Effector memory CD4-positive, alpha-beta T cell (primary cell): ENCODE measurements around the gene GRID1.

Source experiments
- DNase-seq, 3 donors: peaks; one replicate each; pipeline ENCODE4 v3.0.0-alpha.2; 2020
- H3K27ac ChIP-seq: 2 replicates; pipeline ENCODE4 v1.7.0; 2013; ENCODE audit warnings: mild to moderate bottlenecking, low read length, moderate library complexity; ENCODE audit not compliant: insufficient read depth, poor library complexity, severe bottlenecking
- H3K27me3 ChIP-seq: replicated peaks from 2 replicates; pipeline ENCODE4 v1.7.0; 2013; ENCODE audit warnings: mild to moderate bottlenecking, low read length; ENCODE audit not compliant: insufficient read depth, control insufficient read depth, poor library complexity, severe bottlenecking
- H3K36me3 ChIP-seq: 2 replicates; pipeline ENCODE4 v1.7.0; 2013; ENCODE audit warnings: mild to moderate bottlenecking, low read length, moderate library complexity; ENCODE audit not compliant: control insufficient read depth, insufficient read depth
- H3K4me1 ChIP-seq: 2 replicates; pipeline ENCODE4 v1.7.0; 2013; ENCODE audit warnings: low read length, mild to moderate bottlenecking; ENCODE audit not compliant: control insufficient read depth, insufficient read depth, poor library complexity, severe bottlenecking
- H3K4me3 ChIP-seq: 2 replicates; pipeline ENCODE4 v1.7.0; 2013; ENCODE audit warnings: low read length, low read depth, mild to moderate bottlenecking; ENCODE audit not compliant: insufficient read depth, poor library complexity, severe bottlenecking
- H3K9me3 ChIP-seq: 2 replicates; pipeline ENCODE4 v1.7.0; 2013; ENCODE audit warnings: mild to moderate bottlenecking, low read length, moderate library complexity; ENCODE audit not compliant: control insufficient read depth

GRID1 gene

DNA sequence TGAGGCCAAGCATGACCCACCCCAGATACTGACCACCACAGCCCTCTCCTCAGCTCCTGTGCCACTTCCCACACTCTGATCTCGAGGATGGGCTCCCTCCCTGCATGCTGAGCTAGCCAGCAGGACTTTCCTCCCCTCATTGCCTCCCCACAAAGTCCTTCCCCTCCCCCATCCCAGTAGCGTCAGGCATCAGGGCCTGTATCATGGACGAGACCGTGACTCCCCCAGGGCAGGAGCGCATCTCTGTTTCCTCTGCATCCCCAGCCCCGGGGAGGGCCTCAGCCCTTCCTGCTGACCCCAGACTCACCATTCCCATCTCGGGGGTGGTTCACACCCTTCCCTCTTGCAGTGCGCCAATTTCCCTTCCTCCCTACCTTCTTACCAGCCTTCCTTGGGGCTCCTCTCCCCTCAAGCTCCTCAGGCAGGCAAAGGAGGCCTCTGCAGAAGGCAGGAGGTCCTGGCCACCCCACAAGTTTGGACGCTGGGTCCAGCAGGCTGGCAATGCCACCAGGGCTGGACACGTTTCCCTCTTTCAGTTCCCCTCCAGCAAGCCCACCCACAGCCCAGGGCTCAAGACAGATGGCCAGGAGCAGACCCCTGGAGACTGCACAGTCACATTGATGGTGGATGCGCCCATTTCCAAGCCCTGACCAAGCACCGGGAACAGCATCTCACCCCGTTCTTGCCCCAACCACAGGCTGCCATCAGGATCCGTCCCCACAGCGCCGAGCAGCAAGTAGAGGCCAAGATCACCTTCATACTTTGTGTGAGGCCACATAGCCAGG, 36.5 kb downstream of the GRID1 start:
- Histone ChIP-seq H3K27me3 (no peaks in the 10 kb centered on the region), H3K9me3 (no peaks in the 10 kb centered on the region)
- DNase-seq = no peak

DNA sequence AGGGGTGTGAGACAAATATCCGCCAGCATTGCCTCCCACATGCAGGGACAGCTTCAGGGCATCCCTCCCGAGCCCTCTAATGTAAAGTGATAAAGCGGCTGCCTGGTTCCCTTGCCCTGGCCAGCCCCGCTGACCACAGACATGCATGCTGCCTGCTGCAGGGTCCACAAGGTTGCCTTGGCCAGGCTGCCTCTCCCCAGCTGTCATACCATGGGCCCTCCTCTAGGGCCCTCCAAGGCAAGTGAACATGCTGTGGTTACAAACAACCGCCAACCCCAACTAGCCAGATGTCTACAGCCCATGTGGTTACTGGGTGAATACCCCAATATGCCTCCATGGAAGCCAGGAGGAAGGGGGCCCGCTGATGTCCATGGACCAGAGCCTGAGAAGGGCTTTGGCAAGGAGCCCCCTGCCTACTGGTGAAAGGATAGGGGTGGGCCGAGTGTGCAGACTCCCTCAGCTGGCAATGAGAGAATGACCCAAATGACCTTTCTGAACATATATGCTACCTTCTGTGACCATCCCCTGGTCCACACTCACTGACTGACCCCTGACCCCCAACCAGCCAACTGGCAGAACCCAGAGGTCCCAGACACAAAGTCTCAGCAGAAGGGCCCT, 37.4 kb downstream of the GRID1 start:
- no peaks in the 10 kb centered on the region for H3K9me3 ChIP-seq
- no peaks in the 10 kb centered on the region for H3K27me3 ChIP-seq
- no peaks in the 10 kb centered on the region for H3K36me3 ChIP-seq
- DNase-seq = no peak
- H3K4me1 ChIP-seq = no peaks in the 10 kb centered on the region
- no peak overlapping the region for H3K27ac ChIP-seq
- H3K4me3 ChIP-seq = no peak overlapping the region

More for the DNA sequence above, 36.5 kb downstream of the GRID1 start:
- H3K4me1 ChIP-seq = no peaks in the 10 kb centered on the region
- no peak overlapping the region for H3K27ac ChIP-seq
- H3K36me3 ChIP-seq = no peaks in the 10 kb centered on the region
- no peak overlapping the region for H3K4me3 ChIP-seq

DNA sequence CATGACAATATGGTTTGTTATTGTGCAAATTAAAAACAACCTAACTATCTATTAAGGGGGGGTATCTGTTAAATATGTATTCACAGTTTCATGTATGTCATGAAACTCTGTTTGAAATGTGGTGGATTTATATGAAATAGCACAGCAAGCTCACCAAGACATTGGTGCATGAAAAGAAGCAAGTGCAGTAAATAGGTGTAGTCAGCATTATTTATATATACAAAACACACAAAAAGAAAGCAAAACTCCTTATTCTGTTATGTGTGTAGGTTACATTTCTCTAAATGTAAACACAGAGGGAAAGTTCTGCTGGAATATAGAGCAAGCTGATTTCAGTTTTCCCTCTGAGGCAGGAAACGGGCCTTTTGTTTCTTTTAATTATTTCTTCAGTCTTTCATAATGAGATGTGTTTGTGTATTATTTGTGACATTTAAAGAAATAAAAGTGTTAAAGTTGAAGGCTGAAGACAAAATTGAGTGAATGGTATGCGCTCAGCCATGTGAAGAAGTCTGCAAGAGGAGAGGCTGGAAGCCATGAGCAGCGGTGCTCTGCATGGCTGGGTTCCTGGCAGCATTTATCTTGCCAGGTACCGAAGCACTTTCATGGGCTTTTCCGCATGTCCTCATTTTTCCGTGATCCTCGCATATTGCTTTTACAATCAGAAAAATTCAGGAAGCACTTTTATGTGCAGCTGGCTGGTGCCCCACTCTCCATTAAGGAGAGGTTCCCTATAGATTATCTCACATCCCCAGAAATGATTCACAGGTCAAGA, 38.5 kb downstream of the GRID1 start:
- Histone ChIP-seq H3K36me3 (no peaks in the 10 kb centered on the region), H3K4me1 (no peaks in the 10 kb centered on the region), H3K27me3 (no peaks in the 10 kb centered on the region), H3K27ac (no peak overlapping the region), H3K9me3 (no peaks in the 10 kb centered on the region), H3K4me3 (no peak overlapping the region)
- no peak for DNase-seq

DNA sequence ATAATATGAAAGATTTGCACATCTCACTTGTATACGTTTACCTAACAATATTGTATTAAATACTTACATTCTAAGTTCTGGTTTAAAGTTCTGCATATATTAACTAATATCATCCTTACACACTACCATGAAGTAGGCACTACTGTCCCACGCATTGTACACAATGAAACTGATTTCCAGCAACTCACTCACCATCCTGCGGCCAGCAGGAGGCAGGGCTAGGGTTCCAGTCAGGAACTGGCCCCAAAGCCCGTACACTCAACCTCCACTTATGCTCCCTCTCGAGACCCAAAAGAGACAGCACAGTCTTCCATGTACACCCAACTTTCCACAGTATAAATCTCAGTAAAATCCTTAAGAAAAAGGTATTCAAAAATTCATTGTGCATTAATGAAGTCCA, 41.4 kb downstream of the GRID1 start:
- no peak overlapping the region for H3K4me3 ChIP-seq
- H3K9me3 ChIP-seq = no peaks in the 10 kb centered on the region
- H3K36me3 ChIP-seq = no peaks in the 10 kb centered on the region
- H3K27me3 ChIP-seq = no peaks in the 10 kb centered on the region
- no peak overlapping the region for H3K27ac ChIP-seq
- no peak for DNase-seq
- H3K4me1 ChIP-seq = no peaks in the 10 kb centered on the region

DNA sequence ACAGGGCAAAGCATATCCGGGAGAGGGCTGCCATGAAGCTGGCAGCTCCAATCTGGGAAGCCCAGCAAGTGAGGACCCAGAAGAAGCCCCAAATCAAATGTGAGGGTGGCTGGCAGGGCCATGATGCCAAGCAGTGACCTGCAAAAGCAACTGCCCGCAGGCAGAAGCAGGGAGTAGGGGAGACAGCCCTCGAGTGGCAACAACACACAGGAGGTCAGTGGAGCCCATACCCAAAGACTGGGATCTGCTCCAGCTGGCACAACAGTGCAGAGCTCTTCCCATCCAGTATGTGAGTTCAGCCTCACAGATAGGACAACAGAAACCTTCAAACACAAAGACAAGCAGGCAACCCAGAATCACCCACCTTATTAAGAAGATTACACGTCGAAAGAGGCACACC, 45.0 kb downstream of the GRID1 start:
- no peak overlapping the region for H3K4me3 ChIP-seq
- no peaks in the 10 kb centered on the region for H3K36me3 ChIP-seq
- H3K27me3 ChIP-seq = no peaks in the 10 kb centered on the region
- H3K27ac ChIP-seq = no peak overlapping the region
- no peaks in the 10 kb centered on the region for H3K4me1 ChIP-seq
- H3K9me3 ChIP-seq = no peaks in the 10 kb centered on the region
- DNase-seq = no peak

DNA sequence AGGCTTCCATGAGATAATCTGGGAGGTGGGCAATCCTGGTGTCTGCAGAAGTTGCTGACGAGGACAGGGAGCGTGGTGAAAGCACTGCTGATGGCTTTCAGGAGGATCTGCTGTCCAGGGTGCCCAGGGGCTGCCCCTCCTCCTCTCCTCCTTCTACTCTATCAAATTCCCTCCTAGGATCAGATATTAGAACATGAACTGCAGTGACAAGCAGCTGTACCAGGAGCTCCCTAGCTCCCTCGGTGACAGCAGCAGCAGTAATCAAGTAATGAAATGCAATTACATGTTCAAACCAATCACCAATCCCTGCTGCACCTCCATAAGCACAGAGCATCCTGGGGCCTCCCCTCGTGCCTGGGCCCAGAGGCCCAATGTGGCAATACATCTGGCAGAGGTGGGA, 46.9 kb downstream of the GRID1 start:
- no peak overlapping the region for H3K27ac ChIP-seq
- no peaks in the 10 kb centered on the region for H3K27me3 ChIP-seq
- no peaks in the 10 kb centered on the region for H3K36me3 ChIP-seq
- no peak overlapping the region for H3K4me3 ChIP-seq
- no peaks in the 10 kb centered on the region for H3K4me1 ChIP-seq
- no peaks in the 10 kb centered on the region for H3K9me3 ChIP-seq
- no peak for DNase-seq

DNA sequence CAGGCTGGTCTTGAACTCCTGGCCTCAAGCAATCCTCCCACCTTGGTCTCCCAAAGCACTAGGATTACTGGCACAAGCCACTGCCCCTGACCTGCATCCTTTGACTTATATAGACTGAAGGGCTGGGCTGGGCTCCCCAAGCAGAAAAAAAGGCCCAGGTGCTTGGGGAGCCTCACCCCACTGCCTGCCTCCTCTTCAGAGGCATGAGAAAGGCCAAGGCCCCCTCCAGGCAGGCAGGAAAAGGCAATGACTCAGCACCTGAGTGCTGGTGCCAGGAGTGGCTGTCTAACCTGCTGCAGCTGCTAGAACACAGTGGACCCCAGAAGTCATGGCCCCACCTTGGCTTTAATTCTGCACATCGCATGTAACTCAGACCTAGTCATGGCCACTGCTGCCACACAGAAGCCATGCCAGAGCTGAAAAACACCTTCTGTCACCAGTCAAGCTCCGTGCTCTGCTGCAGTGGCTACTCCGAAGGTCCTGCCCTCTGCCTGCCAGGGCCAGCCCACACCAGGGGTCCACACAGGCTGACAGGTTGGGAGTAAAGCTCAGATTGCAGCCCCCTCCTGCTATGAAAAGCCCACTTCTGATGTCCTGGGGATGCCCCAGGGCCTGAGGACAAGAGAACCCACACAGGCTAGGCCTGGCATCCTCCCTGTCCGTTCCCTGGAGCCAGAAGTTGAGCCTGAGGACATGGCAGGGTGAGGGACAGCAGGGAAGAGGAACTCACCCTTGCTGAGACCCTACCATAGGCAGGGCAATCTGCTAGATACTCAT, 48.5 kb downstream of the GRID1 start:
- H3K9me3 ChIP-seq = no peaks in the 10 kb centered on the region
- DNase-seq = no peak
- no peak overlapping the region for H3K27ac ChIP-seq
- no peak overlapping the region for H3K4me3 ChIP-seq
- no peaks in the 10 kb centered on the region for H3K4me1 ChIP-seq
- no peaks in the 10 kb centered on the region for H3K36me3 ChIP-seq
- no peaks in the 10 kb centered on the region for H3K27me3 ChIP-seq

DNA sequence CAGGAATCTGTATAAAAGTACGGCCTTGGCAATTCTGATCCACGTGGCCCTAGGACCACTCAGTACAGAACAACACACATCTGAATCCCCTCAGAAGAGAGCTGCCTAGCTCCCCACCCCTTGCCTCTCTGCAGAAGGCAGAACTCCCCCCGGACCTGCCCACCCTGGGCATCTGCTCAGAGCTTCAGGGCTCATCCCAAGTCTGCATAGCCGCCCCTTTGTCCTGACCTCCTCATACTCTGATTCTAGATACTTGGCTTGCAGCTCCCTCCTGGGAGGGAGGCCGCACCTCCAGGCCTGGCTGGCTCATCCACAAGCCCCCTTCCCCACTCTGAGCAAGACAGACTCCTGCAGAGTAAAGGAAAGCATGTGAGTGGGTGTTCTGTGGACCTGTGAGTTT, 49.6 kb downstream of the GRID1 start:
- Histone ChIP-seq H3K4me3 (no peak overlapping the region), H3K9me3 (no peaks in the 10 kb centered on the region), H3K4me1 (no peaks in the 10 kb centered on the region), H3K27ac (no peak overlapping the region), H3K27me3 (no peaks in the 10 kb centered on the region), H3K36me3 (no peaks in the 10 kb centered on the region)
- DNase-seq = no peak

DNA sequence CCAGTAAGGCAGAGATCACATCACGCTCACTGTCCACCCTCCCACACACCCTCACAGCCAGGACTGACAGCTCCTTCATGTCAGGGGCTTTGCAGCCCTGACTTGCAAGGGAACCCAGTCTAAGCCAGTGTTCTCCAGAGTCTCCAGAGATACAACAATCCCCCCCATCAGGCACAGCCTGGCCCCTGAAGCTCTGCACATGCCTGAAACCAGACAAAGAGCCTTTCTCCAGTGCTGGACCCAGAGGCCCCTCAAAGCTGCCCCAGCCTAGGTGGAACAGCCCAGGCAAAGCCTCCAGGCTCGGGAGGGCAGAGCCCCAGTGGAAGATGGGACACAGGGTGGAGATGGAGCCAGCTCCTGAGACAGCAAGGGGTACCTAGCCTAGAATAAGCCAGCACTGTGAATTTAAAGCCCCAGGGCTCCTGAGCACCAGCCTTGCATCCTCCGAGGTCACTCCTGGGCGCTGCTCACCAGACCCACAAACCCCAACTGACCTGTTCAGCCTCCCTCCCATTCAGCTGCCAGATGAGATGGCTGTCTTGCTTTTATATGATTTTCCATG, 50.2 kb downstream of the GRID1 start:
- H3K4me3 ChIP-seq = no peak overlapping the region
- DNase-seq = no peak
- H3K36me3 ChIP-seq = no peaks in the 10 kb centered on the region
- H3K27ac ChIP-seq = no peak overlapping the region
- H3K27me3 ChIP-seq = no peaks in the 10 kb centered on the region
- no peaks in the 10 kb centered on the region for H3K9me3 ChIP-seq
- H3K4me1 ChIP-seq = no peaks in the 10 kb centered on the region
